Measurements from ENCODE around the gene PIGK. TPM values are rescaled to one million over a fixed set of nuclear protein-coding genes. Genes with fewer than 3 reads are reported as not detected.

The PIGK gene
- total RNA-seq, 1 donor from 2014 or later: 32.5 TPM

- no peak for DNase-seq (ENCODE audit: low spot score)
Measured at GRCh38 chr1:77096496-77097255, 122.6 kb downstream of the PIGK start.

GRCh38 chr1:77095236-77095635 lies 124.0 kb downstream of the PIGK start:
- no peak for DNase-seq (ENCODE audit: low spot score)

GRCh38 chr1:77089756-77090155 lies 129.5 kb downstream of the PIGK start:
- no peak for DNase-seq (ENCODE audit: low spot score)

GRCh38 chr1:77085109-77085508 lies 134.1 kb downstream of the PIGK start:
- no peak for DNase-seq (ENCODE audit: low spot score)

- DNase-seq (ENCODE audit: low spot score): no peak
Measured at GRCh38 chr1:77084457-77084856, 134.8 kb downstream of the PIGK start.

- no peak for DNase-seq (ENCODE audit: low spot score)
Measured at GRCh38 chr1:77081834-77082233, 137.4 kb downstream of the PIGK start.

- no peak for DNase-seq (ENCODE audit: low spot score)
Measured at GRCh38 chr1:77076759-77077158, 142.5 kb downstream of the PIGK start.

- DNase-seq (ENCODE audit: low spot score): no peak
Measured at GRCh38 chr1:77068013-77068412, 151.2 kb downstream of the PIGK start.

GRCh38 chr1:77065693-77066342 lies 153.4 kb downstream of the PIGK start:
- DNase-seq (ENCODE audit: low spot score): no peak

GRCh38 chr1:77064246-77064645 lies 155.0 kb downstream of the PIGK start:
- DNase-seq (ENCODE audit: low spot score): no peak

- DNase-seq (ENCODE audit: low spot score): no peak
Measured at GRCh38 chr1:77063118-77063517, 156.1 kb downstream of the PIGK start.

GRCh38 chr1:77061162-77061561 lies 158.1 kb downstream of the PIGK start:
- no peak for DNase-seq (ENCODE audit: low spot score)

GRCh38 chr1:77060000-77060399 lies 159.2 kb downstream of the PIGK start:
- DNase-seq (ENCODE audit: low spot score): peak; percentile 21

GRCh38 chr1:77057994-77058585 lies 161.1 kb downstream of the PIGK start:
- DNase-seq (ENCODE audit: low spot score): no peak

- no peak for DNase-seq (ENCODE audit: low spot score)
Measured at GRCh38 chr1:77056525-77056924, 162.7 kb downstream of the PIGK start.

- no peak for DNase-seq (ENCODE audit: low spot score)
Measured at GRCh38 chr1:77051425-77051824, 167.8 kb downstream of the PIGK start.

GRCh38 chr1:77048615-77049005 lies 170.6 kb downstream of the PIGK start:
- DNase-seq (ENCODE audit: low spot score): no peak

GRCh38 chr1:77047978-77048614 lies 171.1 kb downstream of the PIGK start:
- no peak for DNase-seq (ENCODE audit: low spot score)

GRCh38 chr1:77047575-77047974 lies 171.7 kb downstream of the PIGK start:
- no peak for DNase-seq (ENCODE audit: low spot score)

- DNase-seq (ENCODE audit: low spot score): no peak
Measured at GRCh38 chr1:77044133-77044849, 174.9 kb downstream of the PIGK start.

GRCh38 chr1:77040826-77041225 lies 178.4 kb downstream of the PIGK start:
- no peak for DNase-seq (ENCODE audit: low spot score)

- peak; percentile 45 for DNase-seq (ENCODE audit: low spot score)
Measured at GRCh38 chr1:77039739-77040138, 179.5 kb downstream of the PIGK start.
